GM21825 (cell line): Measurements from ENCODE around the gene SCUBE1.

Experiments used
- ATAC-seq: cut with Tn5 transposase; IDR thresholded peaks from one replicate; pipeline ENCODE4 v1.9.1; 2021; ENCODE audit warnings: mild to moderate bottlenecking, moderate library complexity; ENCODE audit not compliant: unreplicated experiment

The SCUBE1 gene

GRCh38 chr22:43181321-43182076 is 161.7 kb downstream of the SCUBE1 start:
- ATAC-seq = no peak

- no peak for ATAC-seq
These were observed 162.5 kb downstream of the SCUBE1 start for GRCh38 chr22:43180670-43181069.

GRCh38 chr22:43179911-43180195 is 163.3 kb downstream of the SCUBE1 start:
- ATAC-seq = no peak

GRCh38 chr22:43179146-43179910 is 163.8 kb downstream of the SCUBE1 start:
- ATAC-seq = no peak

GRCh38 chr22:43177479-43177878 is 165.7 kb downstream of the SCUBE1 start:
- ATAC-seq = no peak

- no peak for ATAC-seq
These were observed 167.1 kb downstream of the SCUBE1 start for GRCh38 chr22:43176090-43176489.

GRCh38 chr22:43174941-43175531 is 168.1 kb downstream of the SCUBE1 start:
- ATAC-seq = no peak

GRCh38 chr22:43173976-43174720 is 169.0 kb downstream of the SCUBE1 start:
- no peak for ATAC-seq

GRCh38 chr22:43173566-43173965 is 169.6 kb downstream of the SCUBE1 start:
- no peak for ATAC-seq

- ATAC-seq = no peak
These were observed 171.0 kb downstream of the SCUBE1 start for GRCh38 chr22:43172191-43172590.

- ATAC-seq = no peak
These were observed 171.6 kb downstream of the SCUBE1 start for GRCh38 chr22:43171607-43172006.

GRCh38 chr22:43171019-43171491 is 172.1 kb downstream of the SCUBE1 start:
- no peak for ATAC-seq

GRCh38 chr22:43170131-43170480 is 173.1 kb downstream of the SCUBE1 start:
- ATAC-seq = no peak

- no peak for ATAC-seq
These were observed 173.7 kb downstream of the SCUBE1 start for GRCh38 chr22:43169310-43170130.

- ATAC-seq = no peak
These were observed 174.5 kb downstream of the SCUBE1 start for GRCh38 chr22:43168471-43169309.

GRCh38 chr22:43167001-43167589 is 176.1 kb downstream of the SCUBE1 start:
- no peak for ATAC-seq

- ATAC-seq = no peak
These were observed 176.8 kb downstream of the SCUBE1 start for GRCh38 chr22:43166132-43166930.

- ATAC-seq = no peak
These were observed 178.5 kb downstream of the SCUBE1 start for GRCh38 chr22:43164636-43165035.
